Measurements from ENCODE around the gene NME1. TPM values are rescaled to one million over a fixed set of nuclear protein-coding genes. Genes with fewer than 3 reads are reported as not detected.
"Not testable (repeated sequence)": the region's sequence is repeated elsewhere in the genome, so short reads cannot be mapped to it uniquely, and the experiment has no call there.

The NME1 gene
- total RNA-seq, 1 donor from 2014 or later = 70.6 TPM

DNA sequence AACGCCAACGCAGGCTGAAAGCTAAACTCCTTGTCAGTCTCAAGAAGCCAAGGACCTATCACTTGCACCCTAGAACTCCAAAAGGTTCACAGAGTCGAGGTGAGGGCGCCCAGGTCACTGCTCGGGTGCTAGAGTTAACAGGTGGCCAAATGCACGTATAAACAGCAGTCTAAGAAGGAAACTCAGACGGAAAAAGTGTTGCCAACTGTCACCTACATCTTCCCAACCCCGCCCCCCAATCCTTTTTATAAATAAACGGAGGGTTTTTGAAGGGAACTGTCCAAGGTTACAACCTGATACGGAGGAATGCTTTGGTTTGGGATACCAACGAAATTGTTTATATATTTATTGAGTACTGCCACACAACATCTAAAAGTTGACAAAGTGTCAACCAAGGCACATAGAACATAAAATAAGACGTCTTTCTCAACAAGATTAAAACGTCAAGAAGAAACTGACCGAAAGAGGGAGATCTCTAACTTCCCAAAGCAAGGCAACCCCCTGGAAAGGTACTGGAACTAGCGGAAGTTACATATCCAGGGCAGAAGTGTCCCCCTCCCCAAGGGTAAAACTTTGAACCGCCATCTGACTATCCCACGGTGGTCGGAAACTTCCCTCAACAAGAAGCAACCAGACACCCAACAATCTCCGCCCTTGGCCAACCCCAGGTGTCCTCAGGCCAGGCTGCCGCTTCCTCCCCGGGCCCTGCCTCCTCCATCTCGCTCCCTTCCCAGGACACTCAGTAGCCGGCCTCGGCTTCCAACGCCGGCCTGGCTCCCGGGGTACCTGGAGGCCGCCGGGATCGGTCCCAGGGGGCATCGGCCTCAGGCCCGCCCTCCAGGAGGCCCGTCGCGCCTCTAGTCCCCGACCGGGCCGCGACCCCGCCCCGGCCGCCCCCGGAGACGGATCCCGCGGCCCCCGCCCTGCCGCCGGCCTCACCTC lies 33.7 kb upstream of the NME1 start:
- Histone ChIP-seq H3K9me3 (no peaks in the 10 kb centered on the region), H3K4me1 (peaks cover 3 to 20% of the 10 kb centered on the region in 2 donors), H3K4me3 (peak overlapping the region; percentile 99 to 100), H3K27ac (peak overlapping the region; percentile 99), H3K36me3 (no peaks in the 10 kb centered on the region), H3K27me3 (no peaks in the 10 kb centered on the region)
- peak in 1 of 2 donors; percentile 73 for DNase-seq (ENCODE audit: low spot score in 2 of 2)
- TF ChIP-seq CTCF (IDR thresholded peaks at IDR 0.05) = peak; percentile 12 to 47 (median 33)
- intact Hi-C loops (cut with DNase I) = loop anchor here (2.0 to 10.0 kb wide), 3 partner anchors 48 to 253 kb away; partner anchors contain the start of genes NME2 and TOB1

- Histone ChIP-seq H3K36me3 (no peaks in the 10 kb centered on the region), H3K4me1 (peaks cover 3 to 20% of the 10 kb centered on the region in 2 donors), H3K4me3 (peak overlapping the region; percentile 99 to 100), H3K9me3 (no peaks in the 10 kb centered on the region), H3K27ac (peak overlapping the region; percentile 99), H3K27me3 (no peaks in the 10 kb centered on the region)
- DNase-seq (ENCODE audit: low spot score in 2 of 2) = no peak
- no peak for TF ChIP-seq CTCF (IDR thresholded peaks at IDR 0.05)
- intact Hi-C loops (cut with DNase I) = loop anchor here (2.0 to 5.0 kb wide), 2 partner anchors 47 to 254 kb away; partner anchors contain the start of genes NME2 and TOB1
These were observed 33.0 kb upstream of the NME1 start for GRCh38 chr17:51120357-51120738.

GRCh38 chr17:51120739-51121619 lies 32.4 kb upstream of the NME1 start, which contains the start of gene SPAG9:
TSS of gene SPAG9 (minus strand) at chr17:51120868. CDS start at chr17:51120656, 212 bp downstream.
- Histone ChIP-seq H3K4me1 (peaks cover 3 to 20% of the 10 kb centered on the region in 2 donors), H3K27ac (peak within 1 kb of the TSS; percentile 99), H3K27me3 (no peaks in the 10 kb centered on the region), H3K4me3 (peak within 1 kb of the TSS; percentile 99 to 100), H3K9me3 (no peaks in the 10 kb centered on the region), H3K36me3 (no peaks in the 10 kb centered on the region)
- intact Hi-C loops (cut with DNase I) = loop anchor here (1.0 to 5.0 kb wide), 3 partner anchors 32 to 254 kb away; partner anchors contain the start of genes NME1, NME2 and TOB1
- TF ChIP-seq CTCF (IDR thresholded peaks at IDR 0.05) = no peak
- DNase-seq (ENCODE audit: low spot score in 2 of 2) = peak; percentile 85 to 98

DNA sequence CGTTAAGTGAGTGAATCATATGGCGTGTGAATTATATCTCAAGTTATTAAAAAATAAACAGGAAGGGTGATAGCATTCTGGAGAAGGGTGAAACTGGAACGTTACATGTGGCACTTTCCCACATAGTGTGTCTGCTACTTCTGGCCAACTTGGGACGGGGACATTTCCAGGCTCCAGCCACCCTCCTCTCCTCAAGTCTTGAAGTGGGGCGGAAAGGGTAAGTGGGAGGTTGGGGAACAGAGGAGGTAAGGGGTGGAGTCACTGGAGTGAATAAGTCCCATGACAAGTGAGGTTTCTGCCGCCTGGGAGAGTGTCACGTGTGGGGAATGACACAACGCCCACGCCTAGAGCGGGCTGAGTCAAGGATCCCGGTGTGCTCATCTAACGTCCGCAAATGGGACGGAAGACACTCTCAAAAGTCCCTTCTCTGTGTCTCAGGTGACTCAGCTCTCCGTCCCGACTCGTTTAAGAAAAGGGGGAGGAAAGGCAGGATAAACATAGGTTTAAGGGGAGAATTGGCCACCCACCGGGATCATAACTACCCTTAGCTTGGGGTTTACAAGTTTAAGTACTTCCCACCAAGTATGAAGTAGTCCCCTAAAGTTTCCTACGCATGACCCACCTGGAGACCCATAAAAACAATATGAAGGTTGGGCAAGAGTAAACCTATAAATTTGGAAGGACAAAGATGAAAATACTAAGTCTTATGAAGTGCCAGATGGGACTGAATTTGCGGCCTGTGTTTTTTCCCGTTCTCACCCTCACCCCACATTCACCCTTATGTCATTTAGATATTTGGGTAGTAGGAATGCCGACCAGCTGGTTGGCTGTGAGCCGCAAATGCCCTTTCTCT lies 31.5 kb upstream of the NME1 start:
- TF ChIP-seq CTCF (IDR thresholded peaks at IDR 0.05) = no peak
- intact Hi-C loops (cut with DNase I) = loop anchor here (1.0 to 5.0 kb wide), 3 partner anchors 31 to 255 kb away; partner anchors contain the start of genes NME1, NME2 and TOB1

DNA sequence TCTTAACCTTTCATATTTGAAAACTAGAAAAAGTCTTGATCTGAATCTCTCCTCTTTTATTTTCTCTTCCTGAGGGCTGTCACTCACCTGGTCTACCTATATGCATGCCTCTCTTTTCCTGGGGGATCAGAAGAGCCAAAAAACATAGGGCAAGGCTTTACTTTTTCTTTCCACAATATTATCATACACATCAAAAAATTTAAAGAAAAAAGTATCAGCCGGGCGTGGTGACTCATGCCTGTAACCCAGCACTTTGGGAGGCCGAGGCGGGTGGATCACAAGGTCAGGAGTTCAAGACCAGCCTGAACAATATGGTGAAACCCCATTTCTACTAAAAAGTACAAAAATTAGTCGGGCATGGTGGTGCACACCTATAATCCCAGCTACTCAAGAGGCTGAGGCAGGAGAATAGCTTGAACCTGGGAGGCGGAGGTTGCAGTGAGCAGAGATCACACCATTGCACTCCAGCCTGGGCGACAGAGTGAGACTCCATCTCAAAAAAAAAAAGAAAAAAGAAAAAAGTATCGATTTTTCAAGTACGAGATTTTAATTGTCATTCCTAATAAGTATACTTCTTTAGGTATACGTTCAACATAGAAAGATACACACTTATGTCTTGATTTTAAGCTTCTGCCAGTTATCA lies 30.8 kb upstream of the NME1 start:
- H3K36me3 ChIP-seq; H3K27me3 ChIP-seq; H3K4me3 ChIP-seq; DNase-seq (ENCODE audit: low spot score in 2 of 2); H3K9me3 ChIP-seq: not testable (repeated sequence)
- Histone ChIP-seq H3K27ac (peak overlapping the region; percentile 98 to 99), H3K4me1 (peaks cover 3 to 18% of the 10 kb centered on the region in 2 donors)
- intact Hi-C loops (cut with DNase I) = loop anchor here (5.0 kb wide), 1 partner anchor 45 kb away; the partner anchor contains the start of gene NME2

More for the DNA sequence above, 31.5 kb upstream of the NME1 start:
- H3K27me3 ChIP-seq = no peaks in the 10 kb centered on the region
- peak overlapping the region; percentile 98 to 99 for H3K27ac ChIP-seq
- peak; percentile 88 to 97 for DNase-seq (ENCODE audit: low spot score in 2 of 2)
- peak overlapping the region; percentile 49 to 74 for H3K4me3 ChIP-seq
- peaks cover 3 to 20% of the 10 kb centered on the region in 2 donors for H3K4me1 ChIP-seq
- H3K36me3 ChIP-seq = no peaks in the 10 kb centered on the region
- no peaks in the 10 kb centered on the region for H3K9me3 ChIP-seq

Measured in ascending aorta (tissue), 2 donors.